Prostate gland (tissue), 2 donors: ENCODE results near the gene SPCS1. TPM values are rescaled to one million over a fixed set of nuclear protein-coding genes. Genes with fewer than 3 reads are reported as not detected.

Experiments
- DNase-seq: peaks from one replicate; pipeline ENCODE4 v3.0.0-alpha.2; 2019; ENCODE audit warnings: low spot score
- H3K27ac ChIP-seq, 2 donors: fragments of 200-600 bp; sonication (generic); 2 replicates each; pipeline ENCODE4 v1.5.1; 2017 to 2019
- H3K27me3 ChIP-seq: fragments of 200-600 bp; sonication (generic); replicated peaks from 2 replicates; pipeline ENCODE4 v1.5.1; 2019; ENCODE audit not compliant: insufficient read depth
- H3K36me3 ChIP-seq, 2 donors: fragments of 200-600 bp; sonication (generic); 1 replicate in 1 of 2; 2 replicates in 1 of 2; pipeline versions ENCODE4 v1.5.1 to v1.8.1; 2017 to 2019
- H3K4me1 ChIP-seq: fragments of 200-600 bp; sonication (generic); replicated peaks from 2 replicates; pipeline ENCODE4 v1.5.1; 2019
- H3K4me3 ChIP-seq, 2 donors: fragments of 200-600 bp; sonication (generic); 2 replicates each; pipeline ENCODE4 v1.5.1; 2017 to 2019
- H3K9me3 ChIP-seq: fragments of 200-600 bp; sonication (generic); 2 replicates; pipeline ENCODE4 v1.5.1; 2017
- POLR2A ChIP-seq: fragments of 450-650 bp; IDR thresholded peaks from one replicate; pipeline ENCODE4 v1.6.1; 2016; ENCODE audit warnings: antibody characterized with exemption, mild to moderate bottlenecking
- POLR2AphosphoS5 ChIP-seq: sonication (generic); formaldehyde crosslinking; IDR thresholded peaks from one replicate; pipeline ENCODE4 v1.6.1; 2017; ENCODE audit warnings: antibody characterized with exemption
- WGBS: methylation state at CpG from one replicate; pipeline ENCODE4 v1.1.5; 2018; 5-methylcytosine and 5-hydroxymethylcytosine counted together
- intact Hi-C: fragments of 100-400 bp; cut with DNase I; formaldehyde crosslinking; loops from one replicate; pipeline ENCODE4 v1.14.2; 2022
- small RNA-seq, 2 donors: library from RNA; depleted of rRNA; stranded (forward); fragments of <200 nt; gene quantifications; one replicate each; pipeline ENCODE3, GENCODE V24; 2016
- total RNA-seq, 2 donors: library from RNA; depleted of rRNA; stranded (reverse); fragments of >200 nt; gene quantifications; one replicate each; pipeline ENCODE4 v1.1.0, GENCODE V29; 2016
- TF ChIP-seq, protein P1 (sequence below), 4 experiments: fragments of 200-600 bp in 2 of 4; fragments of 450-650 bp in 2 of 4; sonication (generic) in 2 of 4; IDR thresholded peaks; 1 replicate in 3 of 4; 2 replicates in 1 of 4; pipeline ENCODE4 v1.5.1; 2016 to 2019; ENCODE audit warnings: antibody characterized with exemption in 4 of 4, mild to moderate bottlenecking in 2 of 4, moderate library complexity in 2 of 4

Gene SPCS1
- total RNA-seq, 2 donors from 2014 or later = 144 to 296 TPM

DNA sequence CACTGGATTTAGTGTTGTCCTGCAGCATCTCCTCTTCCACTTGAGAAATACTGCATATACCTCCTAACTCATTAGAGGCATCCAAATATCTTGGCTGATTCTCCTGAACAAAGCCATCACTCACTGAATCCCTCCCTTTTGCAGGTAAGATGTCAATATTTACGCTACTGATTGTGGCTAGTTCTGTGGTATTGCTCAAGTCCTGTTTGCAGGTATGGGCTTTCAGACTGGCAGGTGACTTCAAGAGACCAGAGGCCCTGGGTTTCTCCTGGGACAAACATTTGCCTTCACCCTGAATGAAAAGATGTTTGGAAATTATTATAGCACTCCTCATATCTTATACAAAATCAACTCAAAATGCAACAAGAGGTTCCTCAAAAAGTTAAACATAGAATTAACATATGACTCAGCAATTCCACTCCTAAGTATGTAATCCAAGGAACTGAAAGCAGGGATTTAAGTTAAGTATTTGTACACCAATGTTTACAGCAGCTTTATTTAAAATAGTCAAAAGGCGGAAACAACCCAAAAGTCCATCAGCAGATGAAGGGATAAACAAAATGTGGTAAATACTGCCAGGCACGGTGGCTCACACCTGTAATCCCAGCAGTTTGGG is 46.2 kb downstream of the SPCS1 start:
- WGBS = 91% methylated on average over 3 of the region's 3 CpGs
- no peaks in the 10 kb centered on the region for H3K4me1 ChIP-seq
- no peaks in the 10 kb centered on the region for H3K9me3 ChIP-seq
- no peak for DNase-seq
- peaks cover 4 to 9% of the 10 kb centered on the region in 2 donors for H3K36me3 ChIP-seq
- no peak overlapping the region for H3K27ac ChIP-seq
- TF ChIP-seq POLR2AphosphoS5 = no peak
- no peak for TF ChIP-seq POLR2A
- TF ChIP-seq, protein P1, sequence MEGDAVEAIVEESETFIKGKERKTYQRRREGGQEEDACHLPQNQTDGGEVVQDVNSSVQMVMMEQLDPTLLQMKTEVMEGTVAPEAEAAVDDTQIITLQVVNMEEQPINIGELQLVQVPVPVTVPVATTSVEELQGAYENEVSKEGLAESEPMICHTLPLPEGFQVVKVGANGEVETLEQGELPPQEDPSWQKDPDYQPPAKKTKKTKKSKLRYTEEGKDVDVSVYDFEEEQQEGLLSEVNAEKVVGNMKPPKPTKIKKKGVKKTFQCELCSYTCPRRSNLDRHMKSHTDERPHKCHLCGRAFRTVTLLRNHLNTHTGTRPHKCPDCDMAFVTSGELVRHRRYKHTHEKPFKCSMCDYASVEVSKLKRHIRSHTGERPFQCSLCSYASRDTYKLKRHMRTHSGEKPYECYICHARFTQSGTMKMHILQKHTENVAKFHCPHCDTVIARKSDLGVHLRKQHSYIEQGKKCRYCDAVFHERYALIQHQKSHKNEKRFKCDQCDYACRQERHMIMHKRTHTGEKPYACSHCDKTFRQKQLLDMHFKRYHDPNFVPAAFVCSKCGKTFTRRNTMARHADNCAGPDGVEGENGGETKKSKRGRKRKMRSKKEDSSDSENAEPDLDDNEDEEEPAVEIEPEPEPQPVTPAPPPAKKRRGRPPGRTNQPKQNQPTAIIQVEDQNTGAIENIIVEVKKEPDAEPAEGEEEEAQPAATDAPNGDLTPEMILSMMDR (IDR thresholded peaks at IDR 0.05) = no peak
- H3K27me3 ChIP-seq = no peaks in the 10 kb centered on the region
- intact Hi-C loops = no loop called here
- no peak overlapping the region for H3K4me3 ChIP-seq

DNA sequence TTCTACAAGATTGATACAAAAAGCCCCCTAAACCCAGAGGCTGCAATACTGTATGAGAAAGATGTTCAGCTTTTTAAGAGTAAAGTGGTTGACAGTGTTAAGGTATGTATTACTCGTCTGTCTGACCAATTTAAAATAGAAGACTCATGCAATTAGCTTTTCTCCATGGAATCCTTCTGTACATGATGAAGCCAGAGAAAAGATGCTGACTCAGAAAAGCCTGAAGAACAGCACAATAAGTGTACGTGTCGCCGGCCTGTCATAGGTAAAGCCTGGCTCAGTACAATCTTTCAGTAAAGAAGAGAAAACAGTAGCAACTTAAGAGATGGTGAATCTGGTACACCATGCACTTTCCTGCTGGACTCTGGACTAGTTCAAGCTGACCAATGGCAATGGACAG is 48.5 kb downstream of the SPCS1 start:
- peaks cover 1 to 4% of the 10 kb centered on the region in 2 donors for H3K36me3 ChIP-seq
- H3K27me3 ChIP-seq = no peaks in the 10 kb centered on the region
- intact Hi-C loops = no loop called here
- WGBS = 91% methylated on average over 4 of the region's 4 CpGs
- DNase-seq = no peak
- TF ChIP-seq POLR2A = no peak
- TF ChIP-seq, protein P1 (IDR thresholded peaks at IDR 0.05) = no peak
- H3K9me3 ChIP-seq = no peaks in the 10 kb centered on the region
- no peak overlapping the region for H3K4me3 ChIP-seq
- H3K27ac ChIP-seq = no peak overlapping the region
- H3K4me1 ChIP-seq = no peaks in the 10 kb centered on the region

DNA sequence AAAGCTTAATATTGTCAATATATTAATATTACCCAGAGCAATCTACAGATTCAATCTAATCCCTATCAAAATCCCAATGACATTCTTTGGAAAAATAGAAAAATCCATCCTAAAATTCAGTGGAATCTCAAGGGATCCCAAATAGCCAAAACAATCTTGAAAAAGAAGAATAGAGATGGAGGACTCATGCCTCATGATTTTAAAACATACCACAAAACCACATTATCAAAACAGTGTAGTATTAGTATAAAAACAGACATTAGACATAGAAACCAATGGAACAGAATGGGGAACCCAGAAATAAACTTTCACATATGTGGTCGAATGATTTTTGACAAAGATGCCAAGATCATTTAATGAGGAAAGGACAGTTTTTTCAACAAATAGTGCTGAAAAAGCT is 50.2 kb downstream of the SPCS1 start:
- H3K9me3 ChIP-seq = no peaks in the 10 kb centered on the region
- TF ChIP-seq POLR2AphosphoS5 (no peak), POLR2A (no peak)
- TF ChIP-seq, protein P1 (IDR thresholded peaks at IDR 0.05) = no peak
- no peak overlapping the region for H3K4me3 ChIP-seq
- H3K27me3 ChIP-seq = no peaks in the 10 kb centered on the region
- no peaks in the 10 kb centered on the region for H3K4me1 ChIP-seq
- intact Hi-C loops = no loop called here
- WGBS = 97% methylated on average over 1 of the region's 1 CpG
- no peaks in the 10 kb centered on the region for H3K36me3 ChIP-seq
- no peak for DNase-seq
- no peak overlapping the region for H3K27ac ChIP-seq

Small RNA genes lying within 50 kb of the gene (small RNA-seq; reads per million reads assigned to genes)
- gene AC006254.2 = 0 reads per million in 2 donors
- 5,306 to 7,061 reads per million in 2 donors for gene RF00569
- 0 reads per million in 2 donors for gene RF01183
- gene SNORD19 = 0.09 to 0.20 reads per million in 2 donors
- 0 reads per million in 2 donors for gene SNORD19B
- 4,493 to 5,538 reads per million in 2 donors for gene SNORD69

Other genes starting within 250 kb of the SPCS1 start
- 10 to 100 TPM; 21.8 to 68.6 TPM for gene STAB1, start 210.8 kb upstream of the SPCS1 start, total RNA-seq
- 100 to 1,000 TPM in 1 of 2 donors, 10 to 100 TPM in 1; 70.8 to 117 TPM for gene NT5DC2, start 172.2 kb upstream of the SPCS1 start, total RNA-seq
- 10 to 100 TPM in 1 of 2 donors, 1 to 10 TPM in 1; 3.0 to 16.5 TPM for gene UQCC5, start 169.5 kb upstream of the SPCS1 start, total RNA-seq
- 10 to 100 TPM; 72.5 to 77.5 TPM for gene PBRM1, start 20.2 kb upstream of the SPCS1 start, total RNA-seq
- gene GNL3, start 20.1 kb upstream of the SPCS1 start, total RNA-seq = 100 to 1,000 TPM in 1 of 2 donors, 10 to 100 TPM in 1; 50.7 to 116 TPM
- 10 to 100 TPM; 68.1 to 71.3 TPM for gene GLT8D1, start 315 bp upstream of the SPCS1 start, total RNA-seq
- gene NEK4, start 64.8 kb downstream of the SPCS1 start, total RNA-seq = 10 to 100 TPM; 24.5 to 49.9 TPM
- 1 to 10 TPM in 1 of 2 donors, not detected in 1; 3.5 TPM for gene ITIH1, start 71.5 kb downstream of the SPCS1 start, total RNA-seq
- 1 to 10 TPM in 1 of 2 donors, under 1 TPM in 1; 0.46 to 9.6 TPM for gene ITIH3, start 88.7 kb downstream of the SPCS1 start, total RNA-seq
- 1 to 10 TPM; 4.9 to 5.5 TPM for gene ITIH4, start 124.6 kb downstream of the SPCS1 start, total RNA-seq
- gene MUSTN1, start 128.9 kb downstream of the SPCS1 start, total RNA-seq = 10 to 100 TPM; 10.5 to 14.4 TPM
- gene STIMATE, start 191.4 kb downstream of the SPCS1 start, total RNA-seq = 10 to 100 TPM in 1 of 2 donors, 1 to 10 TPM in 1; 7.2 to 20.5 TPM